NCI-H1436 (cell line): Measurements from ENCODE around the gene BACE2.
"Not testable (repeated sequence)": the region's sequence is repeated elsewhere in the genome, so short reads cannot be mapped to it uniquely, and the experiment has no call there.

Experiments used
- DNase-seq: peaks from one replicate; lab custom pipeline; 2025; lab: John Stamatoyannopoulos, UW

BACE2 gene

DNA sequence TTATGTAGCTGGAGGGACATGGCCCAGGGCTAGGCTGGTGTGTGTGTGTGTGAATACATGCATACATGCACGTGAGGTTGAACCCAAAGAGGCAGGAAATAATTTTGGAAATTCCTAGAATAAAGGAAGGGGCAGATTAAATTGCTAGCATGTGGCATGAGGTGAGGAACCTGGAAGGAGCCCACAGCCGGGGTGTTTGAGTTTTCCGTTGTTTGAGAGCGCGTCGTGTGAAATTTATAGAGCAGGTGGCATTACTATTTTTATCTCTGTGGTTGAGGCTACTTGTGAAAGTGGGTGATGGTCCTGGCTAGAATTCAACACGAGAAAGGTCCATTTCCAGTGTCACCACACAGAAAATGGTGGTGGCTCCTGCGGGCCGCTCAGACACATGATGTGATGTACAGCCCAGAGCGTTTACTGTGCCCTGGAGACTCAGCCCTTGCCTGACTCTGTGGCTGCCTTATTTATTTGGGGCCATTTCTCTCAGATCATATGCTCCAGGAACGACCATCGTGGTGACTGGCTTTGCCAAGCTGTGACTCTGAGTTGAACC, 48.0 kb downstream of the BACE2 start:
- no peak for DNase-seq

DNA sequence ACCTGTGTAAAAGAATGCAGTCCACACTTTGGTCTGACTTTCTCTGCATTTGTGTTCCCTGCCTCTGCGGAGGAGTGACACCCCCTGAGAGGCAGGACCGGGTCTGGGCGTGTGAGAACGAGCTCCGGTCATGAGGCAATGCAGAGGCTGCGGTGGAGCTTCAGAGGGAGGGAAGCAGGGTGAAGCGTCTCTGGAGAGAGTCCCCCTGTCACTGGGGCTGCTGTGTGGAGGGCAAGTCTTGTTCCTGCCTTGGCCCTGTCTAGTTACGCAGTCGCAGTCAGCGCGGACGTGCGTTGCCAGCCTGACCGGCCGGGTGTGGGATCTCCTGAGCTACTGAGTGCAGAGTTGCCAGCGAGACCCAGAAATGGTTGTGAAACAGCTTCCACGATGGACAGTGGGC, 48.5 kb downstream of the BACE2 start:
- DNase-seq, result no peak

- no peak for DNase-seq
Measured at GRCh38 chr21:41217671-41218385, 49.9 kb downstream of the BACE2 start.

DNA sequence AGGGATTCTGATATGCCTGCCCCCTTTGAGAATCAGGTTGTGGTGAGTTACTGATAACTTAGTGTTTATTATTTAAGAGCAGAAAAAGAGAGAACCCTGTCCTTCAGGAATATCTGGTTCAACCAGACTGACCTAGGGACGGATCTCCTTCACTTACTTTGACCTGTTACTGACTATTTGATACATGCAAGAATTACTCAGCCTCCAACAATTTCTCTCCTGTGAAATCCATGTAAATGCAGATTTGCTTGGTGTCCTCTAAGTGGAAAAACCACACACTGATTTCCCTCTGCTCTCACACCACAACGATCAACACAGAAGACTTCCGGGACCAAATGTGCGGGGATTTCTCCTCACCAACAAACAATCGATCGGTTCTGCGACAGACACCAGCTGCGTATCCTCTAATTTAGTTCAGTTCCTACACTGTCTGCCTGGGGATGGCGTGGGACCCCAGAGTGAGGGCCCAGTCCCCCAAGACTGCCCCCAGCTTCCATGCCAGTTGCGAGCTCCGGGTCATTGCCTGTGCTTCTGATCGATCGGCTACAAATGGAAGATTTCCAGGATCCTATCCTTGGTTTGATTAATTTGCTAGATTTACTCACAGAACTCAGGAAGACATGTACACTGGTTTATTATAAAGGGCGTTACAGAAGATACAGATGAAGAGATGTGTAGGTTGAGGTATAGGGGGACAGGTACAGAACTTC, 51.7 kb downstream of the BACE2 start:
- no peak for DNase-seq

GRCh38 chr21:41220208-41220733, 52.3 kb downstream of the BACE2 start:
- DNase-seq, result no peak

DNA sequence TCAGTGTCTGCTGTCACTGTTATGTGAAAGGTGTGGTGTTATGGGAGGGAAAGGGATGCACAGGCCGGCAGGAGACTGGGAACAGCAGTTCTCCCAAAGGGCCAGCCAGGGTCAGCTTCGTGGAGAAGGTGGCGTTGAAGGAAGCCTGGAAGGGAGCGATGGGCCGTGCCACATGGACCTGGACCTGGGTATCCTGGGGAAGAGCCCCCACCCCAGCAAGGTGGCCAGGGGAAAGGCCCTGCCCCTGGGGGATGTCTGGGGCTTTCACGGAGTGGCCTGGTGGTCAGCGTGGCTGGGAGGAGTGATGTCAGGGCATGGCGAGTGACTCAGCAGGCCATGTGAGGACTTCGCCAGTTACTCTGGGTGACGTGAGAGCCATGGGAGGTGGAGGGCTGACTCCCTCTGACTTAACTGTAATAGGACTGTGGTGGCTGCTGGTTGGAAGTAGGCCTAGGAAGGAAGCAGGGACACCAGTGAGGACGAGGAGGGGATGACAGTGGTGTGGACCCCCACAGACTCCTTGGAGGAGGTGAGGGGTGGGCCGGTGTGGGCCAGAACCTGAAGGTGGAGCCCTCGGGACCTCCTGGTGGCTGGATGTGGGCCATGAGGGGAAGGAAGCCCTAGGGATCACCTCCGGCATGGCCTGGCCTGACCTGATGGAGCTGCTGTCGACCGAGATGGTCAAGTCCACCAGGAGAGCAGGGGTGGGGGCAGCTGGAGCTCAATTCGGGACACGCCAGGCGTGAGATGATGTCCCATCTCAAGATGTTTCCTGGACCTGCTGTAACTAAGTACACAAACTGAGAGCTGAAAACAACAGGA, 54.5 kb downstream of the BACE2 start:
- DNase-seq, result no peak

GRCh38 chr21:41226853-41227252, 58.9 kb downstream of the BACE2 start:
- no peak for DNase-seq

DNA sequence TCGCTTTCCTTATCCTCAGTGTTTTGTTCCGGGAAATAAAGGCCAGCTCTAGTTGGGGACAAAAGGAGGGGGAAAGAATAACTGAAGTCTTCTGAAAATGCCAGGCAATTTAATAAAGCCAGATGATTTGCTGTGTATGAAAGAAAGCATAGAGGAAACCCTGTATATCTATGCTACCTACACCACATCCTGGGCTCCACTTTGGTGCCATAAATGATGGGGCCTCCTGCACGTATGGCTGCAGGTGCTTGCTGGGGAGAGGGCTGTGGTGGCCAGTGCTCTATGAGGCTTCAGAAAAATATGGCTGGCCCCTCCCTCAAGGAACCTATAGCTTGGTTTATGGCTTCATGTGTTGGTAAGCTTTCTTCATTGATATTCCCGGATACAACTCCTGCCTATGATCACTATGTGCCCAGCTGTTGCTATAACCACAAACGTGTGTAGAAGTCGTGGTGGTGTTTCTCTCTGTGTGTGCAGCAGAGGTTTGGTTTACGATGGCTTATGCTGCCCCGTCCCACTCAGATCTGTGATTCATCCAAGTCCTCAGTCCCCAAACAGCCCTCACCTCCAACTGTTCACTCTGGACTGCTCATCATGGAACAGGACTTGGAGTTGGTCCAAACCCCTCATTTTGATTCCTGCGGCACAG, 59.5 kb downstream of the BACE2 start:
- DNase-seq, result no peak

DNA sequence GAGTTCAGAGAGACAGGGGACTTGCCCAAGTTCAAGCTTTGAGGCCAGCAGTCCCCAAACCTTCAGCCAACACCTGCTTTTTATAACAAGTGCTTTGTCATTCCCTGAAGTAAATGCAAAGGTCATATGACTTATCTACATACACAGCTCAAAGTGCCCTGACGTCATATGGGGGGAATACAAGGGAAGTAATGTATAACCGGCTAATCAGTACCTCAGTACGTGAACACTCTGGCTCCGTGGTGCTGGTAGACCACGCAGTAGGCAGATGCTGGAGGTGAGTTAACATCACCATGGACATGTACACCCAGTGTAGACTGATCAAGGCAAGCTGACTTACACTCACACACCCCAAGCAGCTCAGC, 60.0 kb downstream of the BACE2 start:
- no peak for DNase-seq

DNA sequence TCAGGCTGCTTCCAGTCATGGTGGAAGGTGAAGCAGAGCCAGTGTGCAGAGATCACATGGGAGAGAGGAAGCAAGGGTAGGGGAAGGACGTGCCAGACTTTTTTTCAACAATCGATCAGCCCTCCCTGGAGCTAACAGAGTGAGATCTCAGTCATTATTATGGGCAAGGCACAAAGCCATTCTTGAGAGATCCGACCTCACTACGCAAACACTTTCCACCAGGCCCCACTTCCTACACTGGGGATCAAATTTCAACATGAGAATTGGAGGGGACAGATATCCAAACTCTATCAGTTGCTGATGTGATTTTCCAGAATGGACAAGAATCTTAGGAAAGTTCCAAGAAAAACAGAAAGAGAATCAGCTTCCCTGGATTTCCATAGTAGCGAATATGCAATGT, 60.5 kb downstream of the BACE2 start:
- DNase-seq, result no peak

DNA sequence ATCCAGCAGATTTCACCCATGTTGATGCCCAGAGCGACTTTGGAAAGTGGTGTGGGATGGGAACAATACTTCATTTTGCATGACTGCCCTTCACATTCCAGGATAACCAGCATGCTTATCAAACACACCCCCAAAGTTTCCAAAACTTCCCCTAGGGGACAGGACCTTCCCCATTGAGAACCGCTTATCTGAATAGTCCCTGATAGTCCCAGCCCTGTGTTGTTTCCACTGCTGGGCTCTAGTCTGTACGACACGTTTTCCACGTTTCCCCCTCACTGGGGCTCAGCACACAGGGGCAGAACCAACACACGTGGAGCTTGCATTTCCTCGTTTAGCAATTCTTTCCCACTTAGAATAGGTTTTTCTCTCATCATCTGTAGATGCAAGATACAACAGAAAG, 61.0 kb downstream of the BACE2 start:
- no peak for DNase-seq

GRCh38 chr21:41229509-41230248, 61.7 kb downstream of the BACE2 start:
- DNase-seq, result no peak

GRCh38 chr21:41230497-41230896, 62.5 kb downstream of the BACE2 start:
- no peak for DNase-seq

GRCh38 chr21:41231060-41231459, 63.1 kb downstream of the BACE2 start:
- no peak for DNase-seq

DNA sequence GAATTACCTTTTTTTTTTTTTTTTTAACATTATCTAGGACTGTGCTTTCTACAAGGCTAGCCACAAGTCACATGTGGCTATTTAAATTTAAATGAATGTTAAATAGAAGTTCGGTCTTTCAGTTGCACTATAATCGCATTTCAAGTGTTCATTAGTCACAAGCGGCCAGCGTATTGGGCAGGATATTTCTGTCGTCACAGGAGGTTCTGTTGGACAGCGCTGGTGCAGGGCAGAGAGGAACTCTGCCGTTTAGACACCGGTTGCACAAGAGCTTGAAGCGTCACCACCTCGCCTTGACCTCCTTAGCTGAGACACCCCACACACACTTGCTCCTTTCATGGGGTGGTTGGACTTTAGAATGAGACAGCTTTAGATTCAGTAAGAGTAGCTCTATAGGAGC, 64.1 kb downstream of the BACE2 start:
- DNase-seq, result no peak

- DNase-seq, result no peak
Measured at GRCh38 chr21:41233916-41234315, 66.0 kb downstream of the BACE2 start.

GRCh38 chr21:41234569-41234968, 66.6 kb downstream of the BACE2 start:
- no peak for DNase-seq

- DNase-seq, result no peak
Measured at GRCh38 chr21:41235201-41235600, 67.2 kb downstream of the BACE2 start.

- no peak for DNase-seq
Measured at GRCh38 chr21:41236352-41236973, 68.5 kb downstream of the BACE2 start.

DNA sequence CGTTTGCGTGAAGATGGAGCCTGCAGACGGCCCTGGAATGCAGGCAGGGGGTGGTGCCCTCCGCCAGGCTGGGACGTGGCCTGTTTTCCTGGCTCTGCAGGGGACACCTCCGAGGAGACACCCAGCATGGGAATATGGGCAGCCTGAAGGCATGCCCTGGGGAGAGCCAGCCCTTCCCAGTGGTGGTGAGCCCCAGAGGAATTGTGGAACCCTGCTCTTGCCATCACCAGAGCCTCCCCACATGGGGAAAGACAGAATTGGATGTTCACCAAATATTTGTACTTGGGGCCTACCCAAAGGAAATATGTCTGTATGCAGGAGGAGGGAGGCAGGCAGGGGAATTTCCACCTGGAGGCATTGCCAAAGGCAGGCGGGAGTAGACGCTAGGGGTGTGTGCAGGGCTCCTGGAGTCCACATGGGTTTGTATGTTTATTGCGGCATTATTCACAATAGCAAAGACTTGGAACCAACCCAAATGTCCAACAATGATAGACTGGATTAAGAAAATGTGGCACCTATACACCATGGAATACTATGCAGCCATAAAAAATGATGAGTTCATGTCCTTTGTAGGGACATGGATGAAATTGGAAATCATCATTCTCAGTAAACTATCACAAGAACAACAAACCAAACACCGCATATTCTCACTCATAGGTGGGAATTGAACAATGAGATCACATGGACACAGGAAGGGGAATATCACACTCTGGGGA, 70.3 kb downstream of the BACE2 start:
- DNase-seq, result not testable (repeated sequence)
